ENCODE measurements around the gene ITPR1. TPM values are rescaled to one million over a fixed set of nuclear protein-coding genes. Genes with fewer than 3 reads are reported as not detected.
A peak's percentile ranks its signal among the peaks of the same experiment; 100 is the strongest.

The ITPR1 gene
- total RNA-seq, 2 experiments from 2014 or later: 48.6 to 55.6 TPM

DNA sequence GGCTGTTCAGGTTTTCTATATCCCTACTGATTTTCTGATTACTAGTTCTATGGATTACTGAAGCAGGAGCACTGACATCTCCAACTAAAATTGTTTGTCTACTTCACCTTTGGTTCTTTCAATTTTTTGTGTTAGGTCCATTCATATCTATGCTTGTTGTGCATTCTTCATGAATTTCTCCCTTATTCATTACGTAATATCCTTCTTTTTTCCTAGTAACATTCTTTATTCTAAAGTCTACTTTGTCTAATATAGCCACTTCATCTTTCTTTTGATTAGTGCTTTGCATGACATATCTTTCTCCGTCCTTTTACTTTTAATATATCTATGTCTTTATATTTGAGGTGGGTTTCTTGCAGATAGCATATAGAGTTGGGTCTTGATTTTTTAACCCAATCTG, 369.8 kb downstream of the ITPR1 start:
- H3K27ac Mint-ChIP-seq: no peak overlapping the region
- ChIA-PET POLR2A (no interaction called here), CTCF (no interaction called here)
- no peaks in the 10 kb centered on the region for H3K27me3 Mint-ChIP-seq
- intact Hi-C loops (cut with DNase I, micrococcal nuclease): no loop called here
- ATAC-seq: no peak
- peaks cover 33% of the 10 kb centered on the region for H3K36me3 Mint-ChIP-seq (ENCODE audit: low read depth)
- H3K4me3 Mint-ChIP-seq: no peak overlapping the region
- DNase-seq: no peak
- peaks cover 16% of the 10 kb centered on the region for H3K9me3 Mint-ChIP-seq (ENCODE audit: low read depth)
- peaks cover 24% of the 10 kb centered on the region for H3K4me1 Mint-ChIP-seq

DNA sequence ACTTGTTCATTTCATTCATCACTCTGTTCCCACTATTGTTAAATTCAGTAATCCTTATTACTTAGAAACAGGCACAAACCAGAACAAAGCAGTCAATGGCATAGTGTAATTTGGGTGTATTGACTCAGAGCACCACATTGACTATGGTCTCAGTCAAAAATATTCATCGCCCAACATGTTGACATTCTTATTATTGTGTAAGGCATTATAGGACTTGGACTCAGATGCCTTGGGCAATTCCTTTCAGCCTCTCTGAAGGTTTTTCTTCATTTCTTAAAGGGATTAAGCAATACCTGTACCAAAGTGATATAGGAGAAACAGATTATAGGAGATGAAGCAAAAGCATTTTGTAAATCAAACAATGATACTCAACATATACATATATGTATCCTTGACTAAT, 371.4 kb downstream of the ITPR1 start:
- peaks cover 32% of the 10 kb centered on the region for H3K4me1 Mint-ChIP-seq
- peaks cover 16% of the 10 kb centered on the region for H3K9me3 Mint-ChIP-seq (ENCODE audit: low read depth)
- intact Hi-C loops (cut with DNase I, micrococcal nuclease): no loop called here
- H3K27ac Mint-ChIP-seq: no peak overlapping the region
- H3K4me3 Mint-ChIP-seq: no peak overlapping the region
- DNase-seq (no peak), ATAC-seq (no peak)
- H3K36me3 Mint-ChIP-seq (ENCODE audit: low read depth): peaks cover 30% of the 10 kb centered on the region
- CTCF ChIA-PET: interaction anchor here (0.8 kb wide), 2 partner anchors 55 to 112 kb away, joined by 3 to 4 read pairs; no protein-coding TSS in a partner anchor
- POLR2A ChIA-PET: no interaction called here
- no peaks in the 10 kb centered on the region for H3K27me3 Mint-ChIP-seq

DNA sequence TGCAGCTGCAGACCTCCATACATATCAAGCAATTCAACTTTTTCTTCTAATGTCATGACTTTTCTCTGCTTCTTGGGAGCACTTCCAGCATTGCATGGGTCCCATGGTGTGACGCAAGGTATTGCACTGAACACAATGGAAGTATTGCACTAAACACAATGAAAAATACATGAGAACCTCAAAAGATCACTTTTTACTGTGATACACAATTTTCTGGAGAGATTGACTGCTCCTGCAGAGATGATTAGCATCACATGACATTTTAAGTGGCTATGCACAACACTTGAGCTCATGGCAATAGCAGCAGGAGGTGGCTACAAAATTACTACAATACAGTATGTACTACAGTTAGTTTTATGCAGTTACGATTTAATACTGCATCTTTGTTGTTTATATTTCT, 372.6 kb downstream of the ITPR1 start:
- ChIA-PET CTCF (interaction anchor here (1.0 to 1.6 kb wide), 2 partner anchors 24 to 119 kb away, joined by 3 to 6 read pairs; no protein-coding TSS in a partner anchor), POLR2A (no interaction called here)
- peaks cover 27% of the 10 kb centered on the region for H3K36me3 Mint-ChIP-seq (ENCODE audit: low read depth)
- H3K4me3 Mint-ChIP-seq: no peak overlapping the region
- H3K27me3 Mint-ChIP-seq: no peaks in the 10 kb centered on the region
- intact Hi-C loops (cut with DNase I, micrococcal nuclease): loop anchor here in 1 of 2 experiments (1.0 kb wide), 1 partner anchor 10 kb away; no protein-coding TSS in a partner anchor
- peaks cover 14% of the 10 kb centered on the region for H3K9me3 Mint-ChIP-seq (ENCODE audit: low read depth)
- ATAC-seq: no peak
- DNase-seq: no peak
- H3K27ac Mint-ChIP-seq: no peak overlapping the region
- peaks cover 40% of the 10 kb centered on the region for H3K4me1 Mint-ChIP-seq

DNA sequence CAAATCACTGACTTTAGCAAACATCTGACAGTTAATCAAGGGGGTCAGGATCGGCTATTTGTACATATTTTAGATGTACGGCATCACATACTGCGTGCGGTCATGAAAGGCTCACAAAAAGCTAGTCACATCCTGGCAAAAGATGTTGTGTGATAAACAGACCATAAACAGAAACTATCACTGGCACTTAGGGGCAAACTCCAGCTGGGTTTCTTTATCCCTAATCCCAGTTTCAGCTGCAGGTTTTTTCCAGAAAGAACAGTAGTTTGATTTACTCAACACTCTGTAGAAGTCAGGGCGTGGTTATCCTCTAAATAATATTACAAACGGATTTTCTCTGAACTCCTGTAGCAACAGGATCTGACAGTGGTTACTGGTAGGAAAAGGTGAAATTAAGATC, 373.7 kb downstream of the ITPR1 start:
- peak overlapping the region; percentile 92 for H3K27ac Mint-ChIP-seq
- no peaks in the 10 kb centered on the region for H3K27me3 Mint-ChIP-seq
- intact Hi-C loops (cut with DNase I, micrococcal nuclease): no loop called here
- H3K4me1 Mint-ChIP-seq: peaks cover 40% of the 10 kb centered on the region
- peaks cover 19% of the 10 kb centered on the region for H3K36me3 Mint-ChIP-seq (ENCODE audit: low read depth)
- H3K9me3 Mint-ChIP-seq (ENCODE audit: low read depth): peaks cover 6% of the 10 kb centered on the region
- no peak for DNase-seq
- peak overlapping the region; percentile 80 for H3K4me3 Mint-ChIP-seq
- no peak for ATAC-seq
- ChIA-PET POLR2A (interaction anchor here (0.5 to 1.2 kb wide), 4 partner anchors 25 to 321 kb away, joined by 3 to 4 read pairs (median 3); partner anchors contain the start of gene EDEM1), CTCF (interaction anchor here (0.5 to 1.6 kb wide), 7 partner anchors 12 to 150 kb away, joined by 3 to 6 read pairs (median 3); no protein-coding TSS in a partner anchor)

DNA sequence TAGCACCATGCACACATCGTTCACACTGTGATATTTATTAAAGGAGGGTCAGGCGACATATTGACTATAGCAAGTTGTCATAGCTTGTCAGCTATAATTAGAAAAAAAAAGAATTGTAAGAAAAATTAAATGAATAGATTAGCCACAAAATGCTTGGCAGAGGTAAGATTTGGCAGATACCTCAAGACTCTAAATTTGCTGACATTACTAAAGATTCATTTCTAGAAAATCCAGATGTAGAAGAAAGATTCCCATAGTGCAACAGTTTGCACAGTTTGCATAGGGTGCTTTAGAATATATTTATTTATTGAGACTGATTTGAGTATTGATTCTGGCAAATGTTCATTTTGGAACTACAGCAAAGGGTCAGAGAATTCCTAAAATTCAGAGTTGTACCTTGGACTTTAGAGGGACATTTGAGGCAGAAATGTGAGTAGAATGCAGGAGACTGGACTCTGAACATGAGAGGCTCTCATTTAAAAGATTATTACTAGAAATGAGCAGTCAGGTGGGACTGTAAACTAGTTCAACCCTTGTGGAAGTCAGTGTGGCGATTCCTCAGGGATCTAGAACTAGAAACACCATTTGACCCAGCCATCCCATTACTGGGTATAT, 384.1 kb downstream of the ITPR1 start:
- Mint-ChIP-seq H3K9me3 (ENCODE audit: low read depth) (no peaks in the 10 kb centered on the region), H3K4me3 (no peak overlapping the region), H3K4me1 (peaks cover 13% of the 10 kb centered on the region), H3K27me3 (no peaks in the 10 kb centered on the region), H3K27ac (no peak overlapping the region), H3K36me3 (ENCODE audit: low read depth) (no peaks in the 10 kb centered on the region)
- no peak for ATAC-seq
- no peak for DNase-seq
- intact Hi-C loops (cut with DNase I, micrococcal nuclease): no loop called here
- ChIA-PET CTCF (no interaction called here), POLR2A (no interaction called here)

DNA sequence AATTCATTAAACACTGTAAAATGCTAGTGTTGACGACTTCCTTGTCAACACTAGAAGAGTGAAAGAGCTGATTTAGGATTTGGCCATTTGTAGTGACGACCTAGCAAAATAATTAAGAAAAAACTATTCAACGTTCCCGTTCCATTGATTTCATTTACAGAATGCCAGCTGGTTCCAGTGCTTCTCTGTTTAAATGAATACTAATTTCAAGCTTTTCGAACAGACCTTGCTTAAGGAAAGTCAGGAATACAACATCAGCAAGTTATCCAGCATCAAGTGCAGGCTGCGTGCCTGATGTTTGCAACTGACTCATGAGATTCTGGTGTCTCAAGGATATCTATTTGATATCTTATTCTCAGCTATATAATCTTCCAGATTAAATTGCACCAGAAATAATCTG, 387.7 kb downstream of the ITPR1 start:
- H3K27me3 Mint-ChIP-seq: no peaks in the 10 kb centered on the region
- DNase-seq: no peak
- no peak for ATAC-seq
- intact Hi-C loops (cut with DNase I, micrococcal nuclease): no loop called here
- H3K4me1 Mint-ChIP-seq: peaks cover 19% of the 10 kb centered on the region
- H3K27ac Mint-ChIP-seq: no peak overlapping the region
- no peaks in the 10 kb centered on the region for H3K36me3 Mint-ChIP-seq (ENCODE audit: low read depth)
- no peaks in the 10 kb centered on the region for H3K9me3 Mint-ChIP-seq (ENCODE audit: low read depth)
- POLR2A ChIA-PET: no interaction called here
- CTCF ChIA-PET: interaction anchor here (2.3 kb wide), 1 partner anchor 9 kb away, joined by 15 read pairs; no protein-coding TSS in a partner anchor
- no peak overlapping the region for H3K4me3 Mint-ChIP-seq

DNA sequence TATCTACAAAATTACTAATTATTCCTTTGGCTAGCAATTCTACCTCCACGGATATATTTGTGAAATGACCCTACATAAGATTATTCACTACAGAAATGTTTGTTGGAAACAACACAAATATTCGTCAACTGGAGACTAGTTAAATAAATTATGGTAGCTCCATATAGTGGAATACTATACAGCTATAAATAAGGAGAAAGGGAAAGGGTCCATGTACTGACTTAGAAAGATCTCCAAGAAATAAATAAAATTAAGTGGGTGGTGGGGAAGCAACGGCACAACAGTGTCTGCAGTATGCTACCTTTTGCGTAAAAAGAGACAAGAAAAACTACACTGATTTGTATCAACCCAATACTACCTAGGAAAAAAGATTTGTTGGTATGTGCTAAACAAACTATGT, 389.4 kb downstream of the ITPR1 start:
- Mint-ChIP-seq H3K36me3 (ENCODE audit: low read depth) (no peaks in the 10 kb centered on the region), H3K27me3 (no peaks in the 10 kb centered on the region), H3K9me3 (ENCODE audit: low read depth) (no peaks in the 10 kb centered on the region), H3K4me1 (peaks cover 28% of the 10 kb centered on the region), H3K27ac (no peak overlapping the region), H3K4me3 (no peak overlapping the region)
- CTCF ChIA-PET: interaction anchor here (1.0 kb wide), 2 partner anchors 8 to 10 kb away, joined by 3 to 5 read pairs; no protein-coding TSS in a partner anchor
- DNase-seq: no peak
- no peak for ATAC-seq
- intact Hi-C loops (cut with DNase I, micrococcal nuclease): no loop called here
- POLR2A ChIA-PET: no interaction called here

DNA sequence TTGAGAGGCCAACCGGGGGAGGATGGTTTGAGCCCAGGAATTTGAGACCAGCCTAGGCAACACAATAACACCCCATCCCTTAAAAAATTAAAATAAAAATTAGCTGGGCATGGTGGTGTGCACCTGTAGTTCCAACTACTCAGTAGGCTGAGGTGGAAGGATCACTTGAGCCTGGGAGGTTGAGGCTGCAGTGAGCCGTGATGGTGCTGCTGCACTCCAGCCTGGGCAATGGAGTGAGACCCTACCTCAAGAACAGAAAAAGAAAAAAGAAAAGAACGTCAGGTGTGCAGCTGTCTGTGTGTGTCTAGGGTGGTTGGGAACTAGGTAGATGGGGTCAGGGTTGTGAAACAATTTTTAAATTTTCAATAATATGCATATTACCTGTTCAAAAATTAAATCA, 389.9 kb downstream of the ITPR1 start:
- Mint-ChIP-seq H3K36me3 (ENCODE audit: low read depth) (no peaks in the 10 kb centered on the region), H3K27me3 (no peaks in the 10 kb centered on the region), H3K4me1 (peaks cover 28% of the 10 kb centered on the region), H3K9me3 (ENCODE audit: low read depth) (no peaks in the 10 kb centered on the region), H3K4me3 (no peak overlapping the region), H3K27ac (no peak overlapping the region)
- DNase-seq: no peak
- intact Hi-C loops (cut with DNase I, micrococcal nuclease): no loop called here
- no peak for ATAC-seq
- ChIA-PET POLR2A (no interaction called here), CTCF (interaction anchor here (1.0 kb wide), 1 partner anchor 9 kb away, joined by 5 read pairs; no protein-coding TSS in a partner anchor)

DNA sequence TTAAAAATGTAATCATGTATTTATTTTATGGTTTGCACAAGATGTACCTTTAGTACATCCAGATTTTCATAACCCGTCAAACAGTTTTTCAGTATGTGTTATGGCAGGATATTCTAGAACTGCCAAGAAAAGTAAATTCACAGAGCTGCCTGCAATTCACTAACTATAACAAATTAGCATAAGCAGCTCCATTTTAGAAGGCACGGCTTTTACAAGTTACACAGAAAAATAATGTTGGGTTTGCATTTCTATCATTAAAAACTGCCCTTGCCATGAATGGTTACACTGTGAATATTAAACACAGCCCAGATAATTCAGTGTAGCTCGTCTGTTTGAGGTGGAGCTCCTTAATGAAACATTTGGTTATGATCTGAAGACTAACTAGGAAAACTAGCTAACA, 391.7 kb downstream of the ITPR1 start:
- H3K27ac Mint-ChIP-seq: no peak overlapping the region
- ATAC-seq: no peak
- ChIA-PET CTCF (interaction anchor here (0.7 to 1.7 kb wide), 5 partner anchors 8 to 133 kb away, joined by 3 to 5 read pairs (median 3); no protein-coding TSS in a partner anchor), POLR2A (no interaction called here)
- H3K9me3 Mint-ChIP-seq (ENCODE audit: low read depth): no peaks in the 10 kb centered on the region
- H3K27me3 Mint-ChIP-seq: no peaks in the 10 kb centered on the region
- H3K4me1 Mint-ChIP-seq: peaks cover 36% of the 10 kb centered on the region
- DNase-seq: no peak
- H3K36me3 Mint-ChIP-seq (ENCODE audit: low read depth): no peaks in the 10 kb centered on the region
- H3K4me3 Mint-ChIP-seq: no peak overlapping the region
- intact Hi-C loops (cut with DNase I, micrococcal nuclease): loop anchor here in 1 of 2 experiments (5.0 kb wide), 1 partner anchor 137 kb away; no protein-coding TSS in a partner anchor

DNA sequence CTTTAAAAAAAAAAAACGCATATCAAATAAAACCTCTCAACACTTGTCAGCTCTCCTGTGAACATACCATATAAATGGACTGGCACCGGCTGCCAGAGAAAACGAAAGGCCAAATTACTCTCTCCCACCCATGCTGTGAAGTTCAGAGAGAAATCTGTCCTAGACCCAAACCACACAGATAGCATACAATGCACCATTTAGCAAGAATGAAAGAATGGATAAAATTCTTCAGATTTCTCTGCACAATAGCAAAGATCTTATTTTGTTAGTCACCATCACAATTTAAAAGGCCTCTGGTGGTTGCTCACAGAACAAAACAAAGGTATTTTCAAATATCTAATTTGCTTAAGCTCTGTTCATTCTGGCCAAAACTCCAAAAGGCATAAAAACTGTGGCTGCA, 392.2 kb downstream of the ITPR1 start:
- Mint-ChIP-seq H3K9me3 (ENCODE audit: low read depth) (no peaks in the 10 kb centered on the region), H3K4me1 (peaks cover 37% of the 10 kb centered on the region), H3K36me3 (ENCODE audit: low read depth) (no peaks in the 10 kb centered on the region), H3K27me3 (no peaks in the 10 kb centered on the region), H3K4me3 (no peak overlapping the region), H3K27ac (no peak overlapping the region)
- ATAC-seq: no peak
- ChIA-PET CTCF (interaction anchor here (0.7 to 1.7 kb wide), 5 partner anchors 9 to 133 kb away, joined by 3 to 5 read pairs (median 3); no protein-coding TSS in a partner anchor), POLR2A (no interaction called here)
- DNase-seq: no peak
- intact Hi-C loops (cut with DNase I, micrococcal nuclease): loop anchor here in 1 of 2 experiments (5.0 kb wide), 1 partner anchor 137 kb away; no protein-coding TSS in a partner anchor

DNA sequence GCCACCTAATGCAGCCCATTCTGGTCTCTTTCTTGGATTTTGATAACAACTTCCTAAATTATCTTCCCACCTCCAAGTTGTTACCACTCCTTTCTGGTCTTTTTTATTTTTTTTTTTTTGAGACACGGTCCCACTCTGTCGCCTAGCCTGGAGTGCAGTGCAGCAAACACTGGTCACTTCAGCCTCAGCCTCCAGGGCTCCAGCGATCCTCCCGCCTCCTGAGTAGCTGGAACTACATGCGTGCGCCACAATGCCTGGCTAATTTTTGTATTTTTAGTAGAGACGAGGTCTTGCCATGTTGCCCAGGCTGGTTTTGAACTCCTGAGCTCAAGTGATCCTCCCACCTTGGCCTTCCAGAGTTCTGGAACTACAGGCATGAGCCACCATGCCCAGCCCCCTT, 393.3 kb downstream of the ITPR1 start:
- no peak for ATAC-seq
- Mint-ChIP-seq H3K4me3 (no peak overlapping the region), H3K36me3 (ENCODE audit: low read depth) (no peaks in the 10 kb centered on the region), H3K4me1 (peaks cover 37% of the 10 kb centered on the region), H3K9me3 (ENCODE audit: low read depth) (no peaks in the 10 kb centered on the region), H3K27ac (no peak overlapping the region), H3K27me3 (no peaks in the 10 kb centered on the region)
- CTCF ChIA-PET: no interaction called here
- POLR2A ChIA-PET: interaction anchor here (0.7 kb wide), 1 partner anchor 88 kb away, joined by 3 read pairs; no protein-coding TSS in a partner anchor
- DNase-seq: no peak
- intact Hi-C loops (cut with DNase I, micrococcal nuclease): loop anchor here in 1 of 2 experiments (5.0 kb wide), 1 partner anchor 136 kb away; no protein-coding TSS in a partner anchor

DNA sequence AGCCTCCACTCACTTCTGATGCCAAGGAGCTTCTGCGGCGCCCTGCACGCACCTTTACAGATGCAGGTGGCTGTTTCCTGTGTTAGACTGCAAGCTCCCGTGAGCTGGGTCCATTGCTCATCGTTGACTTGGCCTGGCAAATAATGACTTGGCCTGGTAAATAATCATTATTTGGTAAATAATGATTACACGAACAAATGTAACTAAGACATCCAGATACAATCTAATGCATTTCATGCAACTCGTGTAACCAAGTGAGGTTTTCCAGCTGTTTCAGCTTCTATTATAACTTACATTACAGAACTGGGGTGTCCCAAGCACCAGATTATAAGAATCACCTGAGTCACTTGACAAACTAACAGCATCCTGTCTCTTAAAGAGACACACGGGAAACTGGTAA, 394.0 kb downstream of the ITPR1 start:
- no peak overlapping the region for H3K4me3 Mint-ChIP-seq
- ChIA-PET POLR2A (no interaction called here), CTCF (interaction anchor here (0.7 to 0.8 kb wide), 2 partner anchors 11 to 1064 kb away, joined by 3 to 4 read pairs; no protein-coding TSS in a partner anchor)
- H3K36me3 Mint-ChIP-seq (ENCODE audit: low read depth): no peaks in the 10 kb centered on the region
- H3K27ac Mint-ChIP-seq: no peak overlapping the region
- no peaks in the 10 kb centered on the region for H3K27me3 Mint-ChIP-seq
- DNase-seq (no peak), ATAC-seq (no peak)
- peaks cover 37% of the 10 kb centered on the region for H3K4me1 Mint-ChIP-seq
- H3K9me3 Mint-ChIP-seq (ENCODE audit: low read depth): no peaks in the 10 kb centered on the region
- intact Hi-C loops (cut with DNase I, micrococcal nuclease): loop anchor here in 1 of 2 experiments (5.0 kb wide), 1 partner anchor 135 kb away; no protein-coding TSS in a partner anchor

Data from activated CD4-positive, alpha-beta T cell treated with anti-CD3 and anti-CD28 coated beads for 36 hours (primary cell).